Gastrocnemius medialis (tissue), 4 donors: ENCODE measurements around the gene ZSWIM7. TPM values are rescaled to one million over a fixed set of nuclear protein-coding genes. Genes with fewer than 3 reads are reported as not detected.

Source experiments
- ATAC-seq, 2 donors: fragments of 150-250 bp; one replicate each; pipeline ENCODE4 v1.9.1; 2016
- DNase-seq, 2 donors: peaks; one replicate each; pipeline ENCODE4 v3.0.0-alpha.2; 2019
- H3K27ac ChIP-seq, 4 donors: fragments of 200-600 bp; sonication (generic); 1 replicate in 1 of 4; 2 replicates in 3 of 4; pipeline ENCODE4 v1.5.1; 2016 to 2018; ENCODE audit warnings: mild to moderate bottlenecking in 2 of 4, moderate library complexity in 1 of 4
- H3K27me3 ChIP-seq, 3 donors: fragments of 200-600 bp; sonication (generic) in 2 of 3; 1 replicate in 1 of 3; 2 replicates in 2 of 3; pipeline versions ENCODE4 v1.5.1 to v1.6.0; 2016 to 2019; ENCODE audit warnings: mild to moderate bottlenecking in 1 of 3, moderate library complexity in 1 of 3
- H3K36me3 ChIP-seq, 2 donors: fragments of 200-600 bp; sonication (generic) in 1 of 2; one replicate each; pipeline ENCODE4 v1.5.1; 2017 to 2018
- H3K4me1 ChIP-seq, 2 donors: fragments of 200-600 bp; sonication (generic) in 1 of 2; one replicate each; pipeline ENCODE4 v1.5.1; 2016 to 2017; ENCODE audit warnings: mild to moderate bottlenecking in 2 of 2
- H3K4me3 ChIP-seq, 4 donors: fragments of 200-600 bp; sonication (generic) in 3 of 4; 1 replicate in 1 of 4; 2 replicates in 3 of 4; pipeline ENCODE4 v1.5.1; 2016 to 2019; ENCODE audit warnings: mild to moderate bottlenecking in 2 of 4
- H3K9me3 ChIP-seq, 3 donors: fragments of 200-600 bp; sonication (generic) in 2 of 3; 1 replicate in 1 of 3; 2 replicates in 2 of 3; pipeline ENCODE4 v1.5.1; 2016 to 2019
- CTCF ChIP-seq, 5 experiments: fragments of 450-650 bp in 3 of 5; fragments of 200-600 bp in 2 of 5; sonication (generic) in 2 of 5; IDR thresholded peaks in 4 of 5; conservative IDR thresholded peaks in 1 of 5; 1 replicate in 4 of 5; 2 replicates in 1 of 5; pipeline ENCODE4 v1.5.1; 2016 to 2019; ENCODE audit warnings: antibody characterized with exemption in 5 of 5, mild to moderate bottlenecking in 3 of 5, moderate library complexity in 3 of 5
- POLR2A ChIP-seq, 2 donors: fragments of 450-650 bp; IDR thresholded peaks; one replicate each; pipeline ENCODE4 v1.6.1; 2017; ENCODE audit warnings: antibody characterized with exemption in 2 of 2, mild to moderate bottlenecking in 2 of 2, moderate library complexity in 2 of 2
- in situ Hi-C, 4 donors: fragments of 200-750 bp; cut with MboI; loops; one replicate each; pipeline versions ENCODE4 v1.15.0 to v1.8.0; 2017; ENCODE audit warnings: low sequenced_read_pairs in 4 of 4
- intact Hi-C: fragments of 100-400 bp; cut with DNase I; formaldehyde crosslinking; loops from one replicate; pipeline ENCODE4 v1.15.1; 2023; ENCODE audit warnings: low total_unique reads
- total RNA-seq, 4 donors: library from RNA; depleted of rRNA; stranded (reverse); fragments of >200 nt; gene quantifications; one replicate each; pipeline versions ENCODE4 v1.1.0 to v1.2.3, GENCODE V29; 2016

ZSWIM7 gene
- total RNA-seq, 4 donors from 2014 or later: 13.2 to 19.5 (median 19.1) TPM

GRCh38 chr17:16007439-16007838, 7.9 kb upstream of the ZSWIM7 start:
- Histone ChIP-seq H3K36me3 (peaks cover 0 to 80% of the 10 kb centered on the region in 2 donors), H3K4me1 (peaks cover 0 to 7% of the 10 kb centered on the region in 2 donors), H3K27me3 (no peaks in the 10 kb centered on the region), H3K9me3 (no peaks in the 10 kb centered on the region), H3K4me3 (no peak overlapping the region), H3K27ac (peak overlapping the region; percentile 2 to 49 (median 40))
- DNase-seq: no peak
- intact Hi-C loops (loop anchor here (10.0 kb wide), 1 partner anchor 347 kb away; the partner anchor contains the start of gene CENPV), in situ Hi-C loops (no loop called here)
- no peak for TF ChIP-seq POLR2A (IDR thresholded peaks at IDR 0.05)
- TF ChIP-seq CTCF (IDR thresholded peaks at IDR 0.05 in 4 of 5, conservative IDR thresholded peaks at IDR 0.05 in 1 of 5): no peak
- peak; percentile 69 to 71 for ATAC-seq

- H3K4me1 ChIP-seq: peaks cover 8 to 13% of the 10 kb centered on the region in 2 donors
- peak overlapping the region in 2 of 4 donors; percentile 56 to 59 for H3K27ac ChIP-seq
- ATAC-seq: no peak
Observed at GRCh38 chr17:16005636-16006035, 6.1 kb upstream of the ZSWIM7 start.

GRCh38 chr17:16003841-16004240, 4.3 kb upstream of the ZSWIM7 start:
- H3K9me3 ChIP-seq: no peaks in the 10 kb centered on the region
- peaks cover 0 to 79% of the 10 kb centered on the region in 2 donors for H3K36me3 ChIP-seq
- intact Hi-C loops: loop anchor here (10.0 kb wide), 1 partner anchor 351 kb away; the partner anchor contains the start of gene CENPV
- no peaks in the 10 kb centered on the region for H3K27me3 ChIP-seq
- DNase-seq: no peak
- in situ Hi-C loops: no loop called here
- H3K27ac ChIP-seq: peak overlapping the region in 3 of 4 donors; percentile 42 to 59 (median 56)
- no peak for ATAC-seq
- H3K4me1 ChIP-seq: peaks cover 11 to 16% of the 10 kb centered on the region in 2 donors
- H3K4me3 ChIP-seq: no peak overlapping the region
- no peak for TF ChIP-seq POLR2A (IDR thresholded peaks at IDR 0.05)
- TF ChIP-seq CTCF (IDR thresholded peaks at IDR 0.05 in 4 of 5, conservative IDR thresholded peaks at IDR 0.05 in 1 of 5): no peak

More at GRCh38 chr17:16005636-16006035, 6.1 kb upstream of the ZSWIM7 start:
- DNase-seq: no peak
- in situ Hi-C loops (no loop called here), intact Hi-C loops (loop anchor here (10.0 kb wide), 1 partner anchor 349 kb away; the partner anchor contains the start of gene CENPV)
- no peaks in the 10 kb centered on the region for H3K27me3 ChIP-seq
- H3K4me3 ChIP-seq: no peak overlapping the region
- TF ChIP-seq POLR2A (IDR thresholded peaks at IDR 0.05) (no peak), CTCF (IDR thresholded peaks at IDR 0.05 in 4 of 5, conservative IDR thresholded peaks at IDR 0.05 in 1 of 5) (no peak)
- H3K36me3 ChIP-seq: peaks cover 0 to 92% of the 10 kb centered on the region in 2 donors
- H3K9me3 ChIP-seq: no peaks in the 10 kb centered on the region

- intact Hi-C loops (loop anchor here (10.0 kb wide), 1 partner anchor 352 kb away; the partner anchor contains the start of gene CENPV), in situ Hi-C loops (no loop called here)
- Histone ChIP-seq H3K4me1 (peaks cover 11 to 21% of the 10 kb centered on the region in 2 donors), H3K4me3 (no peak overlapping the region), H3K9me3 (no peaks in the 10 kb centered on the region), H3K27ac (peak overlapping the region in 3 of 4 donors; percentile 42 to 59 (median 56)), H3K27me3 (no peaks in the 10 kb centered on the region), H3K36me3 (peaks cover 0 to 68% of the 10 kb centered on the region in 2 donors)
- ATAC-seq (no peak), DNase-seq (no peak)
- TF ChIP-seq POLR2A (IDR thresholded peaks at IDR 0.05) (no peak), CTCF (IDR thresholded peaks at IDR 0.05 in 4 of 5, conservative IDR thresholded peaks at IDR 0.05 in 1 of 5) (no peak)
Observed at GRCh38 chr17:16002708-16003260, 3.3 kb upstream of the ZSWIM7 start.
